K562 treated with DMSO at 1 percent for 24 hours (cell line): ENCODE data around the gene PRDM11. TPM values are rescaled to one million over a fixed set of nuclear protein-coding genes. Genes with fewer than 3 reads are reported as not detected.

Experiments used
- total RNA-seq: library from RNA; unstranded; fragments of 300-600 nt; gene quantifications from 2 replicates; pipeline ENCODE4 v1.2.3, GENCODE V29; 2022; ENCODE audit warnings: low read depth; ENCODE audit not compliant: insufficient read depth

Gene PRDM11
- 0.44 and 0.85 TPM in 2 replicates for total RNA-seq

GRCh38 chr11:45146072-45147016 lies at the start of gene PRDM11:
TSS of gene PRDM11 (plus strand) at chr11:45146639. CDS start at chr11:45181767, 35,128 bp downstream.

Other genes starting within 250 kb of the PRDM11 start
- 0.46 and 0.61 TPM in 2 replicates for gene TP53I11, start 195.8 kb upstream of the PRDM11 start, total RNA-seq
- 0.14 TPM in 1 of 2 replicates, not detected in the other for gene SYT13, start 139.7 kb downstream of the PRDM11 start, total RNA-seq